Panc1 (cell line): Measurements from ENCODE around the gene AGPAT3. TPM values are rescaled to one million over a fixed set of nuclear protein-coding genes. Genes with fewer than 3 reads are reported as not detected.

Experiments
- ATAC-seq: fragments of 200-7000 bp; cut with Tn5 transposase; 2 replicates; pipeline ENCODE4 v1.9.1; 2020; ENCODE audit warnings: mild to moderate bottlenecking, moderate library complexity
- BruUV-seq: library from RNA; stranded (reverse); fragments of 400-500 nt; replicated peaks from 2 replicates; lab custom pipeline; 2021; lab: Mats Ljungman, UMichigan
- CTCF ChIA-PET: fragments of 300-600 bp; sonication (Branson Sonifier 250); formaldehyde crosslinking; loops from one replicate; lab custom pipeline; 2022; ENCODE audit warnings: antibody characterized with exemption; lab: Charles Lee
- POLR2A ChIA-PET: fragments of 300-600 bp; sonication (Branson Sonifier 250); formaldehyde crosslinking; loops from one replicate; lab custom pipeline; 2022; ENCODE audit warnings: antibody characterized with exemption; lab: Charles Lee
- DNase-seq: peaks from one replicate; pipeline ENCODE4 v3.0.0-alpha.2; 2010; ENCODE audit warnings: low read depth, low spot score
- H3K27ac ChIP-seq: 2 replicates; pipeline ENCODE4 v1.5.1; 2011; ENCODE audit warnings: mild to moderate bottlenecking, low read length, inconsistent platforms
- H3K27me3 ChIP-seq: fragments of 200-500 bp; sonication (Bioruptor generic); 2 replicates; pipeline ENCODE4 v1.6.0; 2014; ENCODE audit warnings: low read length, inconsistent platforms; ENCODE audit not compliant: control insufficient read depth, insufficient read depth
- H3K36me3 ChIP-seq: fragments of 200-500 bp; sonication (Bioruptor generic); 2 replicates; pipeline ENCODE4 v1.5.1; 2014; ENCODE audit warnings: inconsistent platforms, mild to moderate bottlenecking, low read length, moderate library complexity; ENCODE audit not compliant: control insufficient read depth, insufficient read depth
- H3K4me1 ChIP-seq: 2 replicates; pipeline ENCODE4 v1.5.1; 2011; ENCODE audit warnings: inconsistent platforms, mild to moderate bottlenecking, low read length, moderate library complexity; ENCODE audit not compliant: control insufficient read depth, insufficient read depth
- H3K4me3 ChIP-seq, 2 experiments: 2 replicates each; pipeline ENCODE4 v1.5.1; 2011 to 2012; ENCODE audit warnings: low read depth in 2 of 2, low read length in 2 of 2, mild to moderate bottlenecking in 2 of 2, inconsistent platforms in 1 of 2, moderate library complexity in 1 of 2
- H3K9me3 ChIP-seq: fragments of 200-500 bp; sonication (Bioruptor generic); 2 replicates; pipeline ENCODE4 v1.5.1; 2014; ENCODE audit warnings: low read depth, mild to moderate bottlenecking, inconsistent platforms, low read length, moderate library complexity; ENCODE audit not compliant: control insufficient read depth, insufficient read depth
- POLR2AphosphoS5 ChIP-seq: IDR thresholded peaks from 2 replicates; pipeline ENCODE4 v1.6.1; 2012; ENCODE audit warnings: mild to moderate bottlenecking, low read depth, low read length, moderate library complexity
- SIN3A ChIP-seq: IDR thresholded peaks from 2 replicates; pipeline ENCODE4 v1.6.1; 2012; ENCODE audit warnings: low read depth, mild to moderate bottlenecking, low read length, moderate library complexity, borderline replicate concordance; ENCODE audit not compliant: insufficient read depth
- TCF7L2 ChIP-seq: IDR thresholded peaks from 2 replicates; pipeline ENCODE4 v1.6.1; 2011; ENCODE audit warnings: mild to moderate bottlenecking, low read depth, low read length, inconsistent platforms
- in situ Hi-C: cut with HindIII; loops from 2 replicates; pipeline ENCODE4 v1.10.0; 2016; ENCODE audit warnings: low sequenced_read_pairs, low pct_unique_long_range_greater_than_20kb
- intact Hi-C: fragments of 100-400 bp; cut with micrococcal nuclease; formaldehyde crosslinking; loops from one replicate; pipeline ENCODE4 v1.10.0; 2022; ENCODE audit not compliant: unreplicated experiment
- total RNA-seq: library from RNA; stranded (reverse); gene quantifications from one replicate; pipeline ENCODE4 v1.2.1, GENCODE V29; 2021; ENCODE audit not compliant: unreplicated experiment
- TF ChIP-seq, protein P1 (sequence below): fragments of 450-650 bp; IDR thresholded peaks from 2 replicates; pipeline ENCODE4 v1.5.1; 2017; ENCODE audit warnings: mild to moderate bottlenecking
- TF ChIP-seq, protein P2 (sequence below), 2 experiments: IDR thresholded peaks; 2 replicates each; pipeline ENCODE4 v1.6.1; 2011 to 2012; ENCODE audit warnings: low read depth in 2 of 2, control low read depth in 1 of 2, low read length in 1 of 2, mild to moderate bottlenecking in 1 of 2, moderate library complexity in 1 of 2; ENCODE audit not compliant: insufficient read depth in 1 of 2

The AGPAT3 gene
- total RNA-seq, 1 experiment from 2014 or later = 40.1 TPM

DNA sequence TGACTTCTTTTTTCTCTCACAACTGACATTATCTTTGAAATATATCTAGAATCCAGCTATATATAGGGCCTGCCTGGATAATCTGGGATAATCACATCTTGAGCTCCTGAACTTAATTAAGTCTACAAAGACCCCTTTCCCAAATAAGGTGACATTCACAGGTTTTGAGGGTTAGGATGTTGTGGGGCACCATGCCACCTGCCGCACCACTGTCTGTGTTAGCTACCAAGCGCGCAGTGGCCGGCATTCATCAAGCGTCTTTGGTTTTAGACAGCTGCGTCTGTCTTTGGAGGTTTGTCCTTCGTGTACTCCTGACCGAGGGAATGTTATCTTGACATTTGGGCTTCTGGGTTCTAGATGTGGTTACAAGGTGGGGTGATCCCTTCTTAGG, 154.5 kb downstream of the AGPAT3 start:
- Histone ChIP-seq H3K4me3 (no peak overlapping the region), H3K4me1 (peaks cover 3% of the 10 kb centered on the region), H3K27me3 (no peaks in the 10 kb centered on the region), H3K9me3 (no peaks in the 10 kb centered on the region), H3K36me3 (no peaks in the 10 kb centered on the region), H3K27ac (no peak overlapping the region)
- no TSS peak for BruUV-seq
- DNase-seq (no peak), ATAC-seq (no peak)
- ChIA-PET POLR2A (no interaction called here), CTCF (no interaction called here)
- TF ChIP-seq TCF7L2 (no peak), POLR2AphosphoS5 (no peak), SIN3A (no peak)
- TF ChIP-seq, protein P1, sequence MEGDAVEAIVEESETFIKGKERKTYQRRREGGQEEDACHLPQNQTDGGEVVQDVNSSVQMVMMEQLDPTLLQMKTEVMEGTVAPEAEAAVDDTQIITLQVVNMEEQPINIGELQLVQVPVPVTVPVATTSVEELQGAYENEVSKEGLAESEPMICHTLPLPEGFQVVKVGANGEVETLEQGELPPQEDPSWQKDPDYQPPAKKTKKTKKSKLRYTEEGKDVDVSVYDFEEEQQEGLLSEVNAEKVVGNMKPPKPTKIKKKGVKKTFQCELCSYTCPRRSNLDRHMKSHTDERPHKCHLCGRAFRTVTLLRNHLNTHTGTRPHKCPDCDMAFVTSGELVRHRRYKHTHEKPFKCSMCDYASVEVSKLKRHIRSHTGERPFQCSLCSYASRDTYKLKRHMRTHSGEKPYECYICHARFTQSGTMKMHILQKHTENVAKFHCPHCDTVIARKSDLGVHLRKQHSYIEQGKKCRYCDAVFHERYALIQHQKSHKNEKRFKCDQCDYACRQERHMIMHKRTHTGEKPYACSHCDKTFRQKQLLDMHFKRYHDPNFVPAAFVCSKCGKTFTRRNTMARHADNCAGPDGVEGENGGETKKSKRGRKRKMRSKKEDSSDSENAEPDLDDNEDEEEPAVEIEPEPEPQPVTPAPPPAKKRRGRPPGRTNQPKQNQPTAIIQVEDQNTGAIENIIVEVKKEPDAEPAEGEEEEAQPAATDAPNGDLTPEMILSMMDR = no peak
- in situ Hi-C loops (no loop called here), intact Hi-C loops (no loop called here)

DNA sequence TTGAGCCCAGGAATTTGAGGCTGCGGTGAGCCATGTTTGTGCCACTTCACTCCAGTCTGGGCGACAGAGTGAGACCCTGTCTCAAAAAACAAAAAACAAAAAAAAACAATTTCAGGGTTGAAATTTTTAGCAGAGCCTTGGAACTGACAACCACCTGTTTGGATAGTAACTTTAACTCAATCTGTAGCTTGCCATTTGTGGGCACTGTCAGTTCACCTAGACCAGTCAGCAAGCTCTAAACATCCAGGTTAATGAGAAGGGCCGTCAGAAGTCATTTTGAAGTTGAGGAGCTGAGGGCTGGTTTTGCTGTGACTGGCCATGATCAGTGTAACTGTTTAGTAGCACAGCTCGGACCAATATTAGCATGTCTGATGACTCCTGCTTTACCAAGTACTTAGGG, 155.5 kb downstream of the AGPAT3 start:
- in situ Hi-C loops (no loop called here), intact Hi-C loops (no loop called here)
- TF ChIP-seq, protein P2, sequence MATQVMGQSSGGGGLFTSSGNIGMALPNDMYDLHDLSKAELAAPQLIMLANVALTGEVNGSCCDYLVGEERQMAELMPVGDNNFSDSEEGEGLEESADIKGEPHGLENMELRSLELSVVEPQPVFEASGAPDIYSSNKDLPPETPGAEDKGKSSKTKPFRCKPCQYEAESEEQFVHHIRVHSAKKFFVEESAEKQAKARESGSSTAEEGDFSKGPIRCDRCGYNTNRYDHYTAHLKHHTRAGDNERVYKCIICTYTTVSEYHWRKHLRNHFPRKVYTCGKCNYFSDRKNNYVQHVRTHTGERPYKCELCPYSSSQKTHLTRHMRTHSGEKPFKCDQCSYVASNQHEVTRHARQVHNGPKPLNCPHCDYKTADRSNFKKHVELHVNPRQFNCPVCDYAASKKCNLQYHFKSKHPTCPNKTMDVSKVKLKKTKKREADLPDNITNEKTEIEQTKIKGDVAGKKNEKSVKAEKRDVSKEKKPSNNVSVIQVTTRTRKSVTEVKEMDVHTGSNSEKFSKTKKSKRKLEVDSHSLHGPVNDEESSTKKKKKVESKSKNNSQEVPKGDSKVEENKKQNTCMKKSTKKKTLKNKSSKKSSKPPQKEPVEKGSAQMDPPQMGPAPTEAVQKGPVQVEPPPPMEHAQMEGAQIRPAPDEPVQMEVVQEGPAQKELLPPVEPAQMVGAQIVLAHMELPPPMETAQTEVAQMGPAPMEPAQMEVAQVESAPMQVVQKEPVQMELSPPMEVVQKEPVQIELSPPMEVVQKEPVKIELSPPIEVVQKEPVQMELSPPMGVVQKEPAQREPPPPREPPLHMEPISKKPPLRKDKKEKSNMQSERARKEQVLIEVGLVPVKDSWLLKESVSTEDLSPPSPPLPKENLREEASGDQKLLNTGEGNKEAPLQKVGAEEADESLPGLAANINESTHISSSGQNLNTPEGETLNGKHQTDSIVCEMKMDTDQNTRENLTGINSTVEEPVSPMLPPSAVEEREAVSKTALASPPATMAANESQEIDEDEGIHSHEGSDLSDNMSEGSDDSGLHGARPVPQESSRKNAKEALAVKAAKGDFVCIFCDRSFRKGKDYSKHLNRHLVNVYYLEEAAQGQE (IDR thresholded peaks at IDR 0.05; ENCODE audit: insufficient read depth in 1 of 2, low read depth in 2 of 2, low read length in 1 of 2) = no peak
- TF ChIP-seq POLR2AphosphoS5 = no peak
- TF ChIP-seq SIN3A = no peak
- TF ChIP-seq, protein P1 = no peak
- TF ChIP-seq TCF7L2 = no peak
- CTCF ChIA-PET = interaction anchor here (0.7 kb wide), 1 partner anchor 51 kb away, joined by 3 read pairs; no protein-coding TSS in a partner anchor
- no peaks in the 10 kb centered on the region for H3K9me3 ChIP-seq
- H3K4me1 ChIP-seq = peaks cover 2% of the 10 kb centered on the region; the same call in 1 of the 2 replicates
- no TSS peak for BruUV-seq
- ATAC-seq (no peak), DNase-seq (no peak)
- POLR2A ChIA-PET = no interaction called here
- H3K4me3 ChIP-seq = no peak overlapping the region
- H3K27me3 ChIP-seq = no peaks in the 10 kb centered on the region
- H3K36me3 ChIP-seq = no peaks in the 10 kb centered on the region
- no peak overlapping the region for H3K27ac ChIP-seq
